ENCODE measurements around the gene WDR88.

- TF ChIP-seq CTCF (IDR thresholded peaks at IDR 0.05), result no peak
- no peak for TF ChIP-seq POLR2A (IDR thresholded peaks at IDR 0.05)
Measured at GRCh38 chr19:33208371-33208895, 76.5 kb downstream of the WDR88 start.

All from Peyer's patch (tissue), 4 donors.